ENCODE results near the gene PLEKHH1. TPM values are rescaled to one million over a fixed set of nuclear protein-coding genes. Genes with fewer than 3 reads are reported as not detected.

Gene PLEKHH1
- total RNA-seq, 1 experiment from 2014 or later, result 35.3 TPM

- no peaks in the 10 kb centered on the region for H3K79me2 ChIP-seq (ENCODE audit: insufficient read depth, low read length)
- H3K27ac ChIP-seq (ENCODE audit: insufficient read length, low read depth, low read length), result no peak overlapping the region
- H3K9ac ChIP-seq (ENCODE audit: extremely low read depth, insufficient read length, low read length), result no peak overlapping the region
- Mint-ChIP-seq H3K27me3 (ENCODE audit: low read depth) (peaks cover 2% of the 10 kb centered on the region; the same call in 1 of the 2 replicates), H3K4me3 (no peak overlapping the region), H3K27ac (no peak overlapping the region), H3K36me3 (ENCODE audit: insufficient read depth in 1 of 3, low read depth in 3 of 3) (no peaks in the 10 kb centered on the region; a peak in 2 of 7 replicates), H3K9me3 (peaks cover 0 to 5% of the 10 kb centered on the region in 2 experiments; a peak in 2 of 5 replicates), H3K4me1 (peaks cover 18 to 20% of the 10 kb centered on the region in 2 experiments)
- H2AK5ac ChIP-seq (ENCODE audit: insufficient read length, low read length), result no peak overlapping the region
- no peak overlapping the region for H2BK5ac ChIP-seq (ENCODE audit: insufficient read length, low read length)
- no peak overlapping the region for H2BK15ac ChIP-seq (ENCODE audit: low read depth, low read length)
- H3K23me2 ChIP-seq (ENCODE audit: insufficient read length, low read depth, low read length, poor library complexity, severe bottlenecking), result no peaks in the 10 kb centered on the region
- H2BK120ac ChIP-seq (ENCODE audit: low read depth, low read length, poor library complexity, severe bottlenecking), result no peak overlapping the region
- H3K14ac ChIP-seq (ENCODE audit: insufficient read depth, low read length), result no peak overlapping the region
- H4K20me1 ChIP-seq (ENCODE audit: control insufficient read depth, insufficient read depth, insufficient read length), result no peaks in the 10 kb centered on the region
- no peak overlapping the region for H3K18ac ChIP-seq (ENCODE audit: insufficient read length, low read depth, low read length)
- H3K9me3 ChIP-seq (ENCODE audit: control insufficient read depth, low read depth, low read length), result no peaks in the 10 kb centered on the region
- H2BK12ac ChIP-seq (ENCODE audit: insufficient read length, low read depth, low read length), result no peak overlapping the region
- H4K5ac ChIP-seq (ENCODE audit: insufficient read length, low read depth, low read length), result no peak overlapping the region
- TF ChIP-seq CTCF (conservative IDR thresholded peaks at IDR 0.05), result no peak
- H2BK20ac ChIP-seq (ENCODE audit: low read depth, low read length, poor library complexity, severe bottlenecking), result no peak overlapping the region
- H3K4me2 ChIP-seq (ENCODE audit: insufficient read depth, insufficient read length, low read length), result no peak overlapping the region
- no peaks in the 10 kb centered on the region for H3K79me1 ChIP-seq (ENCODE audit: insufficient read depth, low read depth, low read length, poor library complexity, severe bottlenecking)
- no peak overlapping the region for H3K56ac ChIP-seq (ENCODE audit: insufficient read length, low read depth, low read length)
- no peak overlapping the region for H3T11ph ChIP-seq (ENCODE audit: low read length)
- no peak overlapping the region for H4K91ac ChIP-seq (ENCODE audit: insufficient read length, low read depth, low read length)
- H3K4ac ChIP-seq (ENCODE audit: low read depth, low read length), result no peak overlapping the region
- 100% methylated on average over 1 of the region's 4 CpGs for whole genome bisulfite sequencing (ENCODE audit: extremely low coverage, insufficient read length, low lambda C conversion rate)
- no peaks in the 10 kb centered on the region for H3K4me1 ChIP-seq (ENCODE audit: insufficient read depth, low read length)
- DNase-seq, result no peak
- no peaks in the 10 kb centered on the region for H3K27me3 ChIP-seq (ENCODE audit: insufficient read depth, low read length)
- no peak overlapping the region for H4K8ac ChIP-seq (replicated peaks; ENCODE audit: insufficient read length, low read depth, low read length)
- H3K23ac ChIP-seq (ENCODE audit: insufficient read length, low read depth, low read length), result no peak overlapping the region
- H2AFZ ChIP-seq (ENCODE audit: low read length), result no peak overlapping the region
Observed at GRCh38 chr14:67487332-67487731, 45.8 kb upstream of the PLEKHH1 start.

Data from H9 (cell line).